SK-N-SH treated with all-trans-retinoic acid at 6 μM for 48 hours (cell line): ENCODE measurements around the gene RELT.

Experiments
- ARNTL ChIP-seq: fragments of 450-650 bp; formaldehyde crosslinking; IDR thresholded peaks from 2 replicates; pipeline ENCODE4 v1.5.0; 2020; ENCODE audit warnings: low read depth, mild to moderate bottlenecking, moderate library complexity, borderline replicate concordance
- CSDC2 ChIP-seq: fragments of 250-450 bp; sonication (Bioruptor Pico); IDR thresholded peaks from 2 replicates; pipeline ENCODE4 v1.5.0; 2020; ENCODE audit warnings: mild to moderate bottlenecking, moderate library complexity
- ISL1 ChIP-seq: fragments of 250-450 bp; sonication (Bioruptor Pico); IDR thresholded peaks from 2 replicates; pipeline ENCODE4 v2.1.2; 2022; ENCODE audit warnings: mild to moderate bottlenecking, moderate library complexity
- POU6F1 ChIP-seq: fragments of 250-450 bp; sonication (Bioruptor Pico); IDR thresholded peaks from 2 replicates; pipeline ENCODE4 v1.8.0; 2021; ENCODE audit warnings: low read depth, mild to moderate bottlenecking, moderate library complexity, borderline replicate concordance
- RARB ChIP-seq: fragments of 250-450 bp; sonication (Bioruptor Pico); IDR thresholded peaks from 2 replicates; pipeline ENCODE4 v1.8.0; 2021; ENCODE audit warnings: mild to moderate bottlenecking, moderate library complexity
- SNAI2 ChIP-seq: fragments of 250-450 bp; sonication (Bioruptor Pico); IDR thresholded peaks from 2 replicates; pipeline ENCODE4 v1.5.0; 2020; ENCODE audit warnings: mild to moderate bottlenecking, moderate library complexity
- TCF4 ChIP-seq: fragments of 250-450 bp; sonication (Bioruptor Pico); IDR thresholded peaks from 2 replicates; pipeline ENCODE4 v1.8.0; 2021; ENCODE audit warnings: mild to moderate bottlenecking, moderate library complexity, borderline replicate concordance
- TOX ChIP-seq: fragments of 250-450 bp; sonication (Bioruptor Pico); IDR thresholded peaks from 2 replicates; pipeline ENCODE4 v1.8.0; 2021; ENCODE audit warnings: mild to moderate bottlenecking, moderate library complexity, borderline replicate concordance
- TSHZ2 ChIP-seq: fragments of 250-450 bp; sonication (Bioruptor Pico); IDR thresholded peaks from 2 replicates; pipeline ENCODE4 v1.5.0; 2020; ENCODE audit warnings: mild to moderate bottlenecking, moderate library complexity
- ZC3H10 ChIP-seq: fragments of 250-450 bp; sonication (Bioruptor Pico); IDR thresholded peaks from 2 replicates; pipeline ENCODE4 v1.5.1; 2021; ENCODE audit warnings: mild to moderate bottlenecking, moderate library complexity
- ZFP3 ChIP-seq: fragments of 250-450 bp; sonication (Bioruptor Pico); IDR thresholded peaks from 2 replicates; pipeline ENCODE4 v1.5.0; 2020; ENCODE audit warnings: mild to moderate bottlenecking, moderate library complexity
- ZFP30 ChIP-seq: fragments of 450-650 bp; formaldehyde crosslinking; IDR thresholded peaks from 2 replicates; pipeline ENCODE4 v1.5.0; 2022; ENCODE audit warnings: mild to moderate bottlenecking, moderate library complexity
- ZNF565 ChIP-seq: fragments of 450-650 bp; formaldehyde crosslinking; conservative IDR thresholded peaks from 2 replicates; pipeline ENCODE4 v1.5.0; 2020; ENCODE audit warnings: low read depth, mild to moderate bottlenecking, moderate library complexity
- ZNF70 ChIP-seq: fragments of 450-650 bp; formaldehyde crosslinking; IDR thresholded peaks from 2 replicates; pipeline ENCODE4 v1.5.0; 2020; ENCODE audit warnings: mild to moderate bottlenecking, moderate library complexity

GRCh38 chr11:73333173-73333572 lies 43.0 kb upstream of the RELT start:
- TF ChIP-seq ZC3H10 (CRISPR knock-in tag): no peak
- no peak for TF ChIP-seq TSHZ2 (CRISPR knock-in tag)
- TF ChIP-seq CSDC2 (CRISPR knock-in tag): no peak
- TF ChIP-seq ZNF70: no peak
- TF ChIP-seq ZFP3 (CRISPR knock-in tag): no peak
- no peak for TF ChIP-seq ARNTL (CRISPR knock-in tag)
- no peak for TF ChIP-seq POU6F1
- no peak for TF ChIP-seq TOX (CRISPR knock-in tag)
- no peak for TF ChIP-seq ZNF565 (CRISPR knock-in tag)
- no peak for TF ChIP-seq ISL1 (CRISPR knock-in tag)
- no peak for TF ChIP-seq SNAI2 (CRISPR knock-in tag)
- TF ChIP-seq TCF4: no peak
- no peak for TF ChIP-seq ZFP30 (CRISPR knock-in tag)
- TF ChIP-seq RARB: no peak
